Keratinocyte (primary cell): ENCODE results near the gene TRMT1. TPM values are rescaled to one million over a fixed set of nuclear protein-coding genes. Genes with fewer than 3 reads are reported as not detected.

Experiments used
- DNase-seq: peaks from one replicate; pipeline ENCODE4 v3.0.0-alpha.2; 2011; ENCODE audit warnings: low read depth, missing footprints, low spot score
- FAIRE-seq: peaks from 2 replicates; lab custom pipeline; 2011; peaks lifted over from hg19 to GRCh38; lab: Jason Lieb, UNC
- H2AFZ ChIP-seq: 2 replicates; pipeline ENCODE4 v1.6.0; 2012; ENCODE audit warnings: low read length, control low read depth, inconsistent platforms; ENCODE audit not compliant: control insufficient read depth
- H3K27ac ChIP-seq: 2 replicates; pipeline ENCODE4 v1.5.1; 2011; ENCODE audit warnings: low read length; ENCODE audit not compliant: control insufficient read depth, insufficient read depth
- H3K27me3 ChIP-seq: 3 replicates; pipeline ENCODE4 v1.6.0; 2011; ENCODE audit warnings: low read length; ENCODE audit not compliant: control insufficient read depth, insufficient read depth; ENCODE audit errors: extremely low read depth
- H3K36me3 ChIP-seq, 2 experiments: 2 replicates in 1 of 2; 3 replicates in 1 of 2; pipeline ENCODE4 v1.5.1; 2011; ENCODE audit warnings: low read length in 2 of 2, mild to moderate bottlenecking in 1 of 2; ENCODE audit not compliant: control insufficient read depth in 2 of 2, insufficient read depth in 2 of 2; ENCODE audit errors: extremely low read depth in 1 of 2
- H3K4me1 ChIP-seq: 3 replicates; pipeline ENCODE4 v1.5.1; 2011; ENCODE audit warnings: low read length; ENCODE audit not compliant: control insufficient read depth, insufficient read depth; ENCODE audit errors: extremely low read depth
- H3K4me2 ChIP-seq: 3 replicates; pipeline ENCODE4 v1.6.0; 2011; ENCODE audit warnings: low read depth, low read length; ENCODE audit not compliant: control insufficient read depth, insufficient read depth; ENCODE audit errors: extremely low read depth
- H3K4me3 ChIP-seq, 3 experiments: fragments of 200-600 bp in 1 of 3; sonication (generic) in 1 of 3; 2 replicates in 2 of 3; 3 replicates in 1 of 3; pipeline ENCODE4 v1.5.1; 2011 to 2016; ENCODE audit warnings: low read length in 3 of 3, mild to moderate bottlenecking in 3 of 3, control low read depth in 2 of 3, inconsistent platforms in 1 of 3, low read depth in 1 of 3, mixed read lengths in 1 of 3, mixed run types in 1 of 3, moderate library complexity in 1 of 3; ENCODE audit not compliant: control insufficient read depth in 2 of 3, insufficient read depth in 2 of 3; ENCODE audit errors: extremely low read depth in 1 of 3
- H3K79me2 ChIP-seq: 2 replicates; pipeline ENCODE4 v1.6.0; 2012; ENCODE audit warnings: low read length; ENCODE audit not compliant: control insufficient read depth, insufficient read depth
- H3K9ac ChIP-seq: 3 replicates; pipeline ENCODE4 v1.6.0; 2011; ENCODE audit warnings: low read length; ENCODE audit not compliant: control insufficient read depth, insufficient read depth; ENCODE audit errors: extremely low read depth
- H3K9me1 ChIP-seq: 3 replicates; pipeline ENCODE4 v1.6.0; 2011; ENCODE audit warnings: low read length; ENCODE audit not compliant: control insufficient read depth, insufficient read depth; ENCODE audit errors: extremely low read depth
- H3K9me3 ChIP-seq: 2 replicates; pipeline ENCODE4 v1.5.1; 2012; ENCODE audit warnings: low read depth, low read length; ENCODE audit not compliant: control insufficient read depth
- H4K20me1 ChIP-seq: 3 replicates; pipeline ENCODE4 v1.6.0; 2011; ENCODE audit warnings: low read length; ENCODE audit not compliant: control insufficient read depth, insufficient read depth; ENCODE audit errors: extremely low read depth
- CTCF ChIP-seq, 3 experiments: IDR thresholded peaks in 1 of 3; conservative IDR thresholded peaks in 1 of 3; optimal IDR thresholded peaks in 1 of 3; 2 replicates in 2 of 3; 3 replicates in 1 of 3; pipeline versions ENCODE3 to v1.5.1; 2011; ENCODE audit warnings: low read length in 3 of 3, mild to moderate bottlenecking in 3 of 3, moderate library complexity in 2 of 3, control low read depth in 1 of 3, inconsistent platforms in 1 of 3; ENCODE audit not compliant: insufficient read depth in 2 of 3; ENCODE audit errors: extremely low read depth in 1 of 3
- EZH2 ChIP-seq: IDR thresholded peaks from one replicate; pipeline ENCODE4 v1.6.1; 2012; ENCODE audit warnings: inconsistent platforms, mild to moderate bottlenecking, low read length, moderate library complexity
- dilution Hi-C: fragments of 300-500 bp; cut with MboI; formaldehyde crosslinking; loops from one replicate; pipeline ENCODE4 v1.7.0; 2020; ENCODE audit warnings: low sequenced_read_pairs; ENCODE audit not compliant: extremely low pct_ligation_motif_present
- polyA plus RNA-seq, 5 experiments: library from polyadenylated mRNA; depleted of rRNA in 3 of 5; stranded (reverse) in 3 of 5; stranded (forward) in 1 of 5; unstranded in 1 of 5; fragments of >200 nt; gene quantifications; 1 replicate in 1 of 5; 2 replicates in 3 of 5; 3 replicates in 1 of 5; pipeline versions ENCODE4 v1.2.1 to v1.2.3, GENCODE V29; 2011 to 2012; ENCODE audit warnings: missing spikeins in 2 of 5, low read depth in 1 of 5, low replicate concordance in 1 of 5

The TRMT1 gene
- polyA plus RNA-seq, 1 donor (not counting 4 experiments of a cell fraction or from before 2014, with no cell fraction given), result 30.9 TPM

- no peak overlapping the region for H3K9ac ChIP-seq
- FAIRE-seq (no peak), DNase-seq (no peak)
- H3K4me1 ChIP-seq, result no peaks in the 10 kb centered on the region
- TF ChIP-seq CTCF (optimal IDR thresholded peaks at IDR 0.05 in 1 of 3, IDR thresholded peaks at IDR 0.05 in 1 of 3, conservative IDR thresholded peaks at IDR 0.05 in 1 of 3; ENCODE audit: extremely low read depth in 1 of 3, insufficient read depth in 2 of 3, low read length in 3 of 3) (no peak), EZH2 (no peak)
- H2AFZ ChIP-seq, result no peak overlapping the region
- no peaks in the 10 kb centered on the region for H3K9me1 ChIP-seq
- no peak overlapping the region for H3K4me3 ChIP-seq
- dilution Hi-C loops, result no loop called here
- peaks cover 29% of the 10 kb centered on the region for H3K79me2 ChIP-seq
- peaks cover 0 to 5% of the 10 kb centered on the region in 2 experiments for H3K36me3 ChIP-seq
- H3K27ac ChIP-seq, result no peak overlapping the region
- H3K4me2 ChIP-seq, result no peak overlapping the region
- no peaks in the 10 kb centered on the region for H3K27me3 ChIP-seq
- H4K20me1 ChIP-seq, result no peaks in the 10 kb centered on the region
- H3K9me3 ChIP-seq, result no peaks in the 10 kb centered on the region
Observed at GRCh38 chr19:13066933-13067807, 49.4 kb downstream of the TRMT1 start.

GRCh38 chr19:13066226-13066625 is 50.3 kb downstream of the TRMT1 start:
- dilution Hi-C loops, result no loop called here
- H3K9ac ChIP-seq, result no peak overlapping the region

More at GRCh38 chr19:13066226-13066625, 50.3 kb downstream of the TRMT1 start:
- Histone ChIP-seq H3K36me3 (peaks cover 0 to 5% of the 10 kb centered on the region in 2 experiments), H2AFZ (no peak overlapping the region), H3K9me3 (no peaks in the 10 kb centered on the region), H3K27ac (no peak overlapping the region), H4K20me1 (no peaks in the 10 kb centered on the region), H3K4me3 (no peak overlapping the region), H3K79me2 (peaks cover 34% of the 10 kb centered on the region), H3K27me3 (no peaks in the 10 kb centered on the region), H3K4me1 (peaks cover 6% of the 10 kb centered on the region), H3K4me2 (no peak overlapping the region), H3K9me1 (no peaks in the 10 kb centered on the region)
- TF ChIP-seq CTCF (optimal IDR thresholded peaks at IDR 0.05 in 1 of 3, IDR thresholded peaks at IDR 0.05 in 1 of 3, conservative IDR thresholded peaks at IDR 0.05 in 1 of 3; ENCODE audit: extremely low read depth in 1 of 3, insufficient read depth in 2 of 3, low read length in 3 of 3) (no peak), EZH2 (no peak)
- FAIRE-seq (no peak), DNase-seq (no peak)
